ENCODE data around the gene TFAP2A. TPM values are rescaled to one million over a fixed set of nuclear protein-coding genes. Genes with fewer than 3 reads are reported as not detected.

Gene TFAP2A
- total and polyA plus RNA-seq, 2 donors (not counting 1 experiment from before 2014, with no cell fraction given), result 0.03 TPM; not detected in 1

DNA sequence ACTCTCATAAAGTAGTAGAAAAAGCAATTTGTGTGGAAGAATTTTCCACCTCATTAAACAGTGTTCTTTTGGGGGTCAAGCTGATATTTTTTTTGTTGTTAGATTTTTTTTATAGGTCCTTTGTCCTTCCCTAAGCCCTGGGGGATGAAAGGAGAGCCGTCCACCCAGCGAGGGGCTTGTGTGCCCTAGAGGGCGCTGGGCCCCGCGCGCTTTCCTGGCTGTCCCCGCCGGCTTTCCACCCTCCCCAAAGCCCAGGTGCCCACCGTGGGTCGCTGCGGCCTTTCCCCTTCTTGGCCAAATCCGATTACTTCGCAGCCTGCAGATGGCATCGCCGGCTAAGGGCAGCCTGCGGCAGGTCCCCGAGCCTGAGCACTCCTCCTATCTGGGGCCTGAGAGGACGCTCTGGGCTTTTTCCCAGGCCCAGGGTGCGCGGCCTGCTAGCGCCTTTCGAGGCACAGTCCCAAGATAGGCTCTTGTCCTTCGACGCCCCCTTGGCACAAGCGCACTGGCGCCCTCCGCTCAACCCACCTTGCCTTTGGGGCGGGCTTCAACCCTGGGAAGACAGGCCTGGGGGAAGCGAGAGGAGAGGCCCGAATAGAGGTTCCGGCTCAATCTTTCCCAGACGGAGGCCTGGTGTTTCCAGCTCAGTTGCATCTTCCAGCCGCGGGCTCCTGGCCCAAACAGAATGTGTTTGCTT lies 33.6 kb downstream of the TFAP2A start:
- Histone ChIP-seq H3K4me3 (replicated peaks in 1 of 4; ENCODE audit: control extremely low read depth in 1 of 4, insufficient read depth in 1 of 4, low read depth in 3 of 4, low read length in 4 of 4) (no peak overlapping the region), H3K9ac (ENCODE audit: insufficient read depth, low read length) (no peak overlapping the region), H3K4me2 (ENCODE audit: extremely low read depth, insufficient read depth, low read length) (no peak overlapping the region), H3K79me2 (ENCODE audit: control insufficient read depth, insufficient read depth, low read length) (no peaks in the 10 kb centered on the region), H3K9me3 (ENCODE audit: control insufficient read depth, insufficient read depth, low read depth, low read length) (no peaks in the 10 kb centered on the region), H2AFZ (ENCODE audit: low read length) (no peak overlapping the region), H3K4me1 (ENCODE audit: control insufficient read depth, extremely low read depth, insufficient read depth, low read length) (no peaks in the 10 kb centered on the region), H3K27me3 (ENCODE audit: control insufficient read depth, insufficient read depth, low read length) (peaks cover 42% of the 10 kb centered on the region), H4K20me1 (ENCODE audit: control insufficient read depth, extremely low read depth, insufficient read depth, low read length) (no peaks in the 10 kb centered on the region), H3K27ac (ENCODE audit: insufficient read depth, low read length) (no peak overlapping the region), H3K36me3 (ENCODE audit: control insufficient read depth, insufficient read depth, low read length) (no peaks in the 10 kb centered on the region)
- TF ChIP-seq EZH2 (IDR thresholded peaks at IDR 0.05; ENCODE audit: low read length, missing control alignments), result no peak
- TF ChIP-seq, protein P1, sequence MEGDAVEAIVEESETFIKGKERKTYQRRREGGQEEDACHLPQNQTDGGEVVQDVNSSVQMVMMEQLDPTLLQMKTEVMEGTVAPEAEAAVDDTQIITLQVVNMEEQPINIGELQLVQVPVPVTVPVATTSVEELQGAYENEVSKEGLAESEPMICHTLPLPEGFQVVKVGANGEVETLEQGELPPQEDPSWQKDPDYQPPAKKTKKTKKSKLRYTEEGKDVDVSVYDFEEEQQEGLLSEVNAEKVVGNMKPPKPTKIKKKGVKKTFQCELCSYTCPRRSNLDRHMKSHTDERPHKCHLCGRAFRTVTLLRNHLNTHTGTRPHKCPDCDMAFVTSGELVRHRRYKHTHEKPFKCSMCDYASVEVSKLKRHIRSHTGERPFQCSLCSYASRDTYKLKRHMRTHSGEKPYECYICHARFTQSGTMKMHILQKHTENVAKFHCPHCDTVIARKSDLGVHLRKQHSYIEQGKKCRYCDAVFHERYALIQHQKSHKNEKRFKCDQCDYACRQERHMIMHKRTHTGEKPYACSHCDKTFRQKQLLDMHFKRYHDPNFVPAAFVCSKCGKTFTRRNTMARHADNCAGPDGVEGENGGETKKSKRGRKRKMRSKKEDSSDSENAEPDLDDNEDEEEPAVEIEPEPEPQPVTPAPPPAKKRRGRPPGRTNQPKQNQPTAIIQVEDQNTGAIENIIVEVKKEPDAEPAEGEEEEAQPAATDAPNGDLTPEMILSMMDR (conservative IDR thresholded peaks at IDR 0.05 in 1 of 2, IDR thresholded peaks at IDR 0.05 in 1 of 2; ENCODE audit: low read depth in 1 of 2, low read length in 2 of 2), result no peak
- DNase-seq (ENCODE audit: low read depth in 2 of 2), result no peak

DNA sequence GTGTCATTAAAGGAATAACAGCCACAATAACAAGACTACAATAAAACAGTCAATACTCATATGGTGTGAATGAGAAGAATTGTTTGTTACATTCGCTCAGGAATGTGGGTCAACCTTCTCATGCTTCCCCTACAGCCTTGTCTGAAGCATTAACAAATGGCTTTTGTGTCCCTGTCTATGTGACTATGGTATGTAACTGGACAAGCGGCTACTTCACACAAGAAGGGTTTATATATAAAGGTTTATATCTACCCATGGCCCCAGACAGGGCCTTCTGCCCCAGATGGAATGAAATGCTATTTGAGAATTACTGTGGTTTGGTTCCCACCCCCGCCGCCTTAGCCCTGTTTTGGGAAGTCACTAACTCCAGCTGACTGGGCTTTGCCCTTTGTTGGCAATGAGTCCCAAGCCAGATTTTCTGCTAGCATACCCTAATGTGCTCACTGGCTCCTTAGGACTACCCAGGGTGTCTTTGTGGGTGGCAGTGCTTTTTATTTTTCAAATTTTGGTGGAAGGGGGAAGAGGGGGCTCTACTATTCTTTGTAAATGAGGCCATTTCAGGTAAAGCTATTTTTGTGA lies 39.4 kb downstream of the TFAP2A start:
- Histone ChIP-seq H3K27me3 (ENCODE audit: control insufficient read depth, insufficient read depth, low read length) (no peaks in the 10 kb centered on the region), H3K4me1 (ENCODE audit: control insufficient read depth, extremely low read depth, insufficient read depth, low read length) (no peaks in the 10 kb centered on the region), H4K20me1 (ENCODE audit: control insufficient read depth, extremely low read depth, insufficient read depth, low read length) (no peaks in the 10 kb centered on the region), H3K27ac (ENCODE audit: insufficient read depth, low read length) (no peak overlapping the region), H3K4me3 (replicated peaks in 1 of 4; ENCODE audit: control extremely low read depth in 1 of 4, insufficient read depth in 1 of 4, low read depth in 3 of 4, low read length in 4 of 4) (no peak overlapping the region), H3K36me3 (ENCODE audit: control insufficient read depth, insufficient read depth, low read length) (no peaks in the 10 kb centered on the region), H3K9ac (ENCODE audit: insufficient read depth, low read length) (no peak overlapping the region), H2AFZ (ENCODE audit: low read length) (no peak overlapping the region), H3K4me2 (ENCODE audit: extremely low read depth, insufficient read depth, low read length) (no peak overlapping the region), H3K9me3 (ENCODE audit: control insufficient read depth, insufficient read depth, low read depth, low read length) (no peaks in the 10 kb centered on the region), H3K79me2 (ENCODE audit: control insufficient read depth, insufficient read depth, low read length) (no peaks in the 10 kb centered on the region)
- DNase-seq (ENCODE audit: low read depth in 2 of 2), result no peak
- no peak for TF ChIP-seq EZH2 (IDR thresholded peaks at IDR 0.05; ENCODE audit: low read length, missing control alignments)
- TF ChIP-seq, protein P1 (conservative IDR thresholded peaks at IDR 0.05 in 1 of 2, IDR thresholded peaks at IDR 0.05 in 1 of 2; ENCODE audit: low read depth in 1 of 2, low read length in 2 of 2), result no peak

DNA sequence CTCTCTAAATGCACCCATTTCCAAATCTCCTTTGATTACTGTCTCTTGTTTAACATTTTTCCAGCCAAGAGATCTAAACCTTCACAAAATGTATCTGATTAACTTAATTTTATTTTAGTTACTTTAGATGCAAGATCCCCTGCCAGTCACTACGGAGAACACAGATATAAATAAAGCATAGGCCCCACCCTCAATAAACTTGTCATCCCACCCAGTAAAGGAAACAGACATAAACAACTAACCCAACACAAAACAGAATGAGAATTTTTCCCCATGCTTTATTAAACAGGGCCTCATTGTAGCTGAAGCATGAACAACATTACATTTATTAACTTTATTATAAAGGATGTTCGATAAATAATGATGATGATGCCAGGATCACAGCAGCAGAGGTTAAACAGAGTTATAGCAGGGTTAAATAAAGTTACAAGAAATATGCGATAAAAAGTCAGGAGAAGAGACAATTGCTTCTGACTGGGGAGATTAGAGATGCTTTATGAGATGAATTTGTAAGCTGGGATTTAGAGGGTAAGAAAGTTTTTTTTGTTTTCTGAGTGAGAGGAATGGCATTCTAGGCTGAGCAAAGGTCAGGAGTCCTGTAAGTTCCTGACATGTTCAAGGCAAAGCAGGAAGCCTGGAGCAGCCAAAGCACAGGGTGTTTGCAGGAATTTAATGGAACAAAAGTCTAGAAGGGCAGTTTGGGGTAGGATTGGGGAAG lies 41.1 kb downstream of the TFAP2A start:
- no peaks in the 10 kb centered on the region for H3K36me3 ChIP-seq (ENCODE audit: control insufficient read depth, insufficient read depth, low read length)
- no peaks in the 10 kb centered on the region for H3K79me2 ChIP-seq (ENCODE audit: control insufficient read depth, insufficient read depth, low read length)
- no peak overlapping the region for H3K4me2 ChIP-seq (ENCODE audit: extremely low read depth, insufficient read depth, low read length)
- no peaks in the 10 kb centered on the region for H3K4me1 ChIP-seq (ENCODE audit: control insufficient read depth, extremely low read depth, insufficient read depth, low read length)
- no peak overlapping the region for H3K4me3 ChIP-seq (replicated peaks in 1 of 4; ENCODE audit: control extremely low read depth in 1 of 4, insufficient read depth in 1 of 4, low read depth in 3 of 4, low read length in 4 of 4)
- no peak overlapping the region for H3K27ac ChIP-seq (ENCODE audit: insufficient read depth, low read length)
- no peak for TF ChIP-seq EZH2 (IDR thresholded peaks at IDR 0.05; ENCODE audit: low read length, missing control alignments)
- TF ChIP-seq, protein P1 (conservative IDR thresholded peaks at IDR 0.05 in 1 of 2, IDR thresholded peaks at IDR 0.05 in 1 of 2; ENCODE audit: low read depth in 1 of 2, low read length in 2 of 2), result no peak
- H2AFZ ChIP-seq (ENCODE audit: low read length), result no peak overlapping the region
- no peak overlapping the region for H3K9ac ChIP-seq (ENCODE audit: insufficient read depth, low read length)
- no peaks in the 10 kb centered on the region for H4K20me1 ChIP-seq (ENCODE audit: control insufficient read depth, extremely low read depth, insufficient read depth, low read length)
- no peaks in the 10 kb centered on the region for H3K9me3 ChIP-seq (ENCODE audit: control insufficient read depth, insufficient read depth, low read depth, low read length)
- peak in 1 of 2 donors; percentile 3 for DNase-seq (ENCODE audit: low read depth in 2 of 2)
- no peaks in the 10 kb centered on the region for H3K27me3 ChIP-seq (ENCODE audit: control insufficient read depth, insufficient read depth, low read length)

Data from fibroblast of lung (primary cell).